Loucy (cell line): ENCODE results near the gene POGLUT2.

Experiments
- H2AFZ ChIP-seq: fragments of 200-600 bp; sonication (generic); 2 replicates; pipeline ENCODE4 v1.6.0; 2016; ENCODE audit warnings: antibody characterized with exemption, mild to moderate bottlenecking, low read length, moderate library complexity
- H3F3A ChIP-seq: fragments of 200-600 bp; 2 replicates; pipeline ENCODE4 v1.6.0; 2016; ENCODE audit warnings: antibody characterized with exemption, low read depth, mild to moderate bottlenecking
- H3K27me3 ChIP-seq: fragments of 200-600 bp; sonication (generic); 2 replicates; pipeline ENCODE4 v1.6.1; 2014; ENCODE audit warnings: low read length, mild to moderate bottlenecking; ENCODE audit not compliant: insufficient read depth, poor library complexity, severe bottlenecking
- H3K36me3 ChIP-seq: fragments of 200-600 bp; sonication (generic); 2 replicates; pipeline ENCODE4 v1.6.1; 2016; ENCODE audit warnings: low read length; ENCODE audit not compliant: insufficient read depth
- H3K4me1 ChIP-seq: fragments of 200-600 bp; sonication (generic); 2 replicates; pipeline ENCODE4 v1.5.1; 2014; ENCODE audit warnings: low read length, mild to moderate bottlenecking; ENCODE audit not compliant: insufficient read depth, poor library complexity, severe bottlenecking
- H3K4me2 ChIP-seq: fragments of 200-600 bp; sonication (generic); 2 replicates; pipeline ENCODE4 v1.6.0; 2014; ENCODE audit warnings: antibody characterized with exemption, low read length, low read depth, mild to moderate bottlenecking; ENCODE audit not compliant: poor library complexity, severe bottlenecking
- H3K4me3 ChIP-seq: fragments of 200-600 bp; sonication (generic); 2 replicates; pipeline ENCODE4 v1.5.1; 2014; ENCODE audit warnings: low read length, mild to moderate bottlenecking, mixed read lengths; ENCODE audit not compliant: poor library complexity, severe bottlenecking
- H3K79me2 ChIP-seq: fragments of 200-600 bp; sonication (generic); 2 replicates; pipeline ENCODE4 v1.6.1; 2014; ENCODE audit warnings: low read length; ENCODE audit not compliant: insufficient read depth
- H3K9ac ChIP-seq: fragments of 200-600 bp; sonication (generic); 2 replicates; pipeline ENCODE4 v1.6.0; 2014; ENCODE audit warnings: mild to moderate bottlenecking, low read depth, low read length, moderate library complexity; ENCODE audit not compliant: poor library complexity, severe bottlenecking
- H3K9me2 ChIP-seq: fragments of 200-600 bp; sonication (generic); replicated peaks from 2 replicates; pipeline ENCODE4 v1.6.1; 2016; ENCODE audit warnings: low read depth, low read length, mixed read lengths
- H3K9me3 ChIP-seq: fragments of 200-600 bp; sonication (generic); 2 replicates; pipeline ENCODE4 v1.6.1; 2014; ENCODE audit warnings: mild to moderate bottlenecking, antibody characterized with exemption, low read length, low read depth; ENCODE audit not compliant: insufficient read depth
- H4K20me1 ChIP-seq: fragments of 200-600 bp; sonication (generic); 2 replicates; pipeline ENCODE4 v1.6.0; 2014; ENCODE audit warnings: antibody characterized with exemption, low read length, mild to moderate bottlenecking; ENCODE audit not compliant: insufficient read depth, poor library complexity, severe bottlenecking
- EZH2phosphoT487 ChIP-seq: fragments of 200-600 bp; IDR thresholded peaks from 2 replicates; pipeline ENCODE4 v1.6.1; 2018; ENCODE audit warnings: antibody characterized with exemption, mild to moderate bottlenecking, moderate library complexity, borderline replicate concordance
- TF ChIP-seq, protein P1 (sequence below): fragments of 200-600 bp; sonication (generic); conservative IDR thresholded peaks from 2 replicates; pipeline ENCODE4 v1.5.1; 2014; ENCODE audit warnings: mild to moderate bottlenecking, antibody characterized with exemption, low read length

POGLUT2 gene

DNA sequence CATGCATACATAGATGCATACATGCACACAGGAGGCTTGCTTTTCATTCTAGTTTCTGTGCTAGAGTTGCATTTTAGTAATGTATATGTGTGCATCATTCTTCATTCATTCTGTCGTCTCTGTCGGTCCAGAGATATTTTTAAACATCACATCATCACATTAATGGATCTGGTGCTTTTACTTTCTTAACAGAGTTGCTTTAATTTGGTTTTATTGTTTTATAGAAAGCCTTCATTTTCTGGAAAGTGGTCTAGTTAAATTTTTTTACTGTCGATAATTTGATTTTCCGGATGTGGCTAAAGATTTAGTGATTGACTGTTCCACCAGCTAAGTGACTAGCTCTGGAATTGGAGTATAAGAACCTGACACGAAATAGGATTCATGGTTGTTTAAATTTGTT, 17.0 kb upstream of the POGLUT2 start:
- Histone ChIP-seq H3K4me2 (no peak overlapping the region), H2AFZ (no peak overlapping the region), H3K36me3 (no peaks in the 10 kb centered on the region)

GRCh38 chr13:102814793-102815192, 16.0 kb upstream of the POGLUT2 start:
- H3K36me3 ChIP-seq = no peaks in the 10 kb centered on the region
- H3K4me1 ChIP-seq = peaks cover 12% of the 10 kb centered on the region
- H3F3A ChIP-seq = no peaks in the 10 kb centered on the region
- no peaks in the 10 kb centered on the region for H3K9me2 ChIP-seq
- H3K9me3 ChIP-seq = peaks cover 7% of the 10 kb centered on the region; the same call in 1 of the 2 replicates
- no peak overlapping the region for H3K4me2 ChIP-seq
- TF ChIP-seq, protein P1, sequence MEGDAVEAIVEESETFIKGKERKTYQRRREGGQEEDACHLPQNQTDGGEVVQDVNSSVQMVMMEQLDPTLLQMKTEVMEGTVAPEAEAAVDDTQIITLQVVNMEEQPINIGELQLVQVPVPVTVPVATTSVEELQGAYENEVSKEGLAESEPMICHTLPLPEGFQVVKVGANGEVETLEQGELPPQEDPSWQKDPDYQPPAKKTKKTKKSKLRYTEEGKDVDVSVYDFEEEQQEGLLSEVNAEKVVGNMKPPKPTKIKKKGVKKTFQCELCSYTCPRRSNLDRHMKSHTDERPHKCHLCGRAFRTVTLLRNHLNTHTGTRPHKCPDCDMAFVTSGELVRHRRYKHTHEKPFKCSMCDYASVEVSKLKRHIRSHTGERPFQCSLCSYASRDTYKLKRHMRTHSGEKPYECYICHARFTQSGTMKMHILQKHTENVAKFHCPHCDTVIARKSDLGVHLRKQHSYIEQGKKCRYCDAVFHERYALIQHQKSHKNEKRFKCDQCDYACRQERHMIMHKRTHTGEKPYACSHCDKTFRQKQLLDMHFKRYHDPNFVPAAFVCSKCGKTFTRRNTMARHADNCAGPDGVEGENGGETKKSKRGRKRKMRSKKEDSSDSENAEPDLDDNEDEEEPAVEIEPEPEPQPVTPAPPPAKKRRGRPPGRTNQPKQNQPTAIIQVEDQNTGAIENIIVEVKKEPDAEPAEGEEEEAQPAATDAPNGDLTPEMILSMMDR = no peak
- TF ChIP-seq EZH2phosphoT487 = no peak
- no peaks in the 10 kb centered on the region for H3K79me2 ChIP-seq
- H3K4me3 ChIP-seq = no peak overlapping the region
- H4K20me1 ChIP-seq = no peaks in the 10 kb centered on the region
- no peaks in the 10 kb centered on the region for H3K27me3 ChIP-seq
- no peak overlapping the region for H3K9ac ChIP-seq
- H2AFZ ChIP-seq = no peak overlapping the region

More for the DNA sequence above, 17.0 kb upstream of the POGLUT2 start:
- H3K4me1 ChIP-seq = peaks cover 12% of the 10 kb centered on the region
- no peaks in the 10 kb centered on the region for H4K20me1 ChIP-seq
- H3F3A ChIP-seq = no peaks in the 10 kb centered on the region
- peaks cover 7% of the 10 kb centered on the region; the same call in 1 of the 2 replicates for H3K9me3 ChIP-seq
- H3K9me2 ChIP-seq = no peaks in the 10 kb centered on the region
- no peak overlapping the region for H3K4me3 ChIP-seq
- H3K27me3 ChIP-seq = no peaks in the 10 kb centered on the region
- H3K79me2 ChIP-seq = no peaks in the 10 kb centered on the region
- TF ChIP-seq EZH2phosphoT487 = no peak
- TF ChIP-seq, protein P1 = no peak
- no peak overlapping the region for H3K9ac ChIP-seq

GRCh38 chr13:102814025-102814607, 15.3 kb upstream of the POGLUT2 start:
- H3K36me3 ChIP-seq = no peaks in the 10 kb centered on the region
- no peak overlapping the region for H3K4me3 ChIP-seq
- no peaks in the 10 kb centered on the region for H3K9me2 ChIP-seq
- peak overlapping the region; percentile 24; the same call in 1 of the 2 replicates for H2AFZ ChIP-seq
- no peaks in the 10 kb centered on the region for H3K79me2 ChIP-seq
- H4K20me1 ChIP-seq = no peaks in the 10 kb centered on the region
- H3K4me1 ChIP-seq = peaks cover 12% of the 10 kb centered on the region
- H3K9me3 ChIP-seq = peaks cover 7% of the 10 kb centered on the region; the same call in 1 of the 2 replicates
- H3K9ac ChIP-seq = no peak overlapping the region
- no peak for TF ChIP-seq EZH2phosphoT487
- TF ChIP-seq, protein P1 = no peak
- H3K4me2 ChIP-seq = peak overlapping the region; percentile 23
- no peaks in the 10 kb centered on the region for H3K27me3 ChIP-seq
- no peaks in the 10 kb centered on the region for H3F3A ChIP-seq
